Endothelial cell of umbilical vein (primary cell): ENCODE data around the gene ABR. TPM values are rescaled to one million over a fixed set of nuclear protein-coding genes. Genes with fewer than 3 reads are reported as not detected.

ENCODE experiments used
- BruUV-seq: library from RNA; stranded (reverse); fragments of 400-500 nt; replicated peaks from 2 replicates; lab custom pipeline; 2021; lab: Mats Ljungman, UMichigan
- CTCF ChIA-PET: fragments of 300-600, 350-600 bp; sonication (Branson Sonifier 250); formaldehyde crosslinking; loops from one replicate; lab custom pipeline; 2021; ENCODE audit warnings: antibody characterized with exemption, inconsistent platforms; lab: Charles Lee
- POLR2A ChIA-PET: fragments of 300-600, 350-600 bp; sonication (Branson Sonifier 250); formaldehyde crosslinking; loops from one replicate; lab custom pipeline; 2021; ENCODE audit warnings: antibody characterized with exemption, inconsistent platforms; lab: Charles Lee
- DNase-seq: peaks from one replicate; pipeline ENCODE4 v3.0.0-alpha.2; 2011; ENCODE audit warnings: low read depth, low spot score
- FAIRE-seq: peaks from 2 replicates; lab custom pipeline; 2011; peaks lifted over from hg19 to GRCh38; lab: Jason Lieb, UNC
- H2AFZ ChIP-seq: 2 replicates; pipeline ENCODE4 v1.6.0; 2012; ENCODE audit warnings: low read depth, low read length, control low read depth, inconsistent platforms
- H3K27ac ChIP-seq: 2 replicates; pipeline ENCODE4 v1.5.1; 2011; ENCODE audit warnings: low read depth, mild to moderate bottlenecking, control low read depth, low read length, moderate library complexity; ENCODE audit not compliant: insufficient read depth
- H3K27me3 ChIP-seq, 2 experiments: 2 replicates each; pipeline versions ENCODE4 v1.6.0 to v1.6.1; 2011; ENCODE audit warnings: low read length in 2 of 2, mixed read lengths in 1 of 2; ENCODE audit not compliant: control insufficient read depth in 2 of 2, insufficient read depth in 2 of 2
- H3K36me3 ChIP-seq, 2 experiments: 2 replicates in 1 of 2; 3 replicates in 1 of 2; pipeline ENCODE4 v1.5.1; 2011; ENCODE audit warnings: low read length in 2 of 2, mild to moderate bottlenecking in 1 of 2, moderate library complexity in 1 of 2; ENCODE audit not compliant: control insufficient read depth in 2 of 2, insufficient read depth in 2 of 2; ENCODE audit errors: extremely low read depth in 1 of 2
- H3K4me1 ChIP-seq: 3 replicates; pipeline ENCODE4 v1.5.1; 2011; ENCODE audit warnings: mild to moderate bottlenecking, low read length; ENCODE audit not compliant: control insufficient read depth, insufficient read depth; ENCODE audit errors: extremely low read depth
- H3K4me2 ChIP-seq: 2 replicates; pipeline ENCODE4 v1.6.1; 2011; ENCODE audit warnings: low read length, control low read depth, mixed read lengths; ENCODE audit not compliant: insufficient read depth
- H3K4me3 ChIP-seq, 3 experiments: fragments of 200-600 bp in 1 of 3; sonication (generic), shearing (Covaris generic) in 1 of 3; replicated peaks in 1 of 3; 2 replicates each; pipeline ENCODE4 v1.5.1; 2011 to 2016; ENCODE audit warnings: control low read depth in 3 of 3, low read length in 3 of 3, mild to moderate bottlenecking in 2 of 3, inconsistent platforms in 1 of 3, low read depth in 1 of 3, moderate library complexity in 1 of 3; ENCODE audit not compliant: insufficient read depth in 1 of 3
- H3K79me2 ChIP-seq: 2 replicates; pipeline ENCODE4 v1.6.0; 2012; ENCODE audit warnings: low read length, inconsistent platforms; ENCODE audit not compliant: control insufficient read depth, insufficient read depth
- H3K9ac ChIP-seq: replicated peaks from 2 replicates; pipeline ENCODE3; 2011; ENCODE audit warnings: low read length, control low read depth; ENCODE audit not compliant: insufficient read depth; ENCODE audit errors: extremely low read depth
- H3K9me1 ChIP-seq: replicated peaks from 3 replicates; pipeline ENCODE4 v1.6.0; 2011; ENCODE audit warnings: mild to moderate bottlenecking, low read length; ENCODE audit not compliant: control insufficient read depth, insufficient read depth; ENCODE audit errors: extremely low read depth
- H3K9me3 ChIP-seq: replicated peaks from 2 replicates; pipeline ENCODE4 v1.5.1; 2012; ENCODE audit warnings: low read length, inconsistent platforms; ENCODE audit not compliant: control insufficient read depth, insufficient read depth
- H4K20me1 ChIP-seq: replicated peaks from 2 replicates; pipeline ENCODE3; 2011; ENCODE audit warnings: mild to moderate bottlenecking, low read length; ENCODE audit not compliant: control insufficient read depth, insufficient read depth; ENCODE audit errors: extremely low read depth
- CTCF ChIP-seq, 2 donors: IDR thresholded peaks; 1 replicate in 1 of 2; 2 replicates in 1 of 2; pipeline ENCODE4 v1.5.1; 2011; ENCODE audit warnings: low read length in 2 of 2, mild to moderate bottlenecking in 2 of 2, moderate library complexity in 2 of 2, control low read depth in 1 of 2, inconsistent platforms in 1 of 2, low read depth in 1 of 2; ENCODE audit not compliant: insufficient read depth in 1 of 2; ENCODE audit errors: extremely low read depth in 1 of 2
- EZH2 ChIP-seq: IDR thresholded peaks from 2 replicates; pipeline ENCODE4 v1.6.1; 2012; ENCODE audit warnings: borderline replicate concordance, low read depth, mild to moderate bottlenecking, moderate library complexity, low read length, inconsistent platforms; ENCODE audit not compliant: severe bottlenecking
- FOS ChIP-seq: IDR thresholded peaks from 2 replicates; pipeline ENCODE4 v1.6.1; 2011; ENCODE audit warnings: mild to moderate bottlenecking, low read length, moderate library complexity, borderline replicate concordance; ENCODE audit not compliant: insufficient read depth
- GATA2 ChIP-seq: IDR thresholded peaks from 2 replicates; pipeline ENCODE4 v1.7.0; 2011; ENCODE audit warnings: low read depth, mild to moderate bottlenecking, moderate library complexity, mixed read lengths, low read length; ENCODE audit not compliant: insufficient read length, insufficient read depth
- JUN ChIP-seq: IDR thresholded peaks from 2 replicates; pipeline ENCODE4 v1.6.1; 2011; ENCODE audit warnings: borderline replicate concordance, low read depth; ENCODE audit not compliant: insufficient read length, insufficient read depth
- MAX ChIP-seq: IDR thresholded peaks from 2 replicates; pipeline ENCODE4 v1.6.1; 2011; ENCODE audit not compliant: insufficient read depth, insufficient read length
- MYC ChIP-seq: IDR thresholded peaks from one replicate; pipeline ENCODE4 v1.6.1; 2011; ENCODE audit warnings: mild to moderate bottlenecking, low read depth, low read length
- POLR2A ChIP-seq: IDR thresholded peaks from 2 replicates; pipeline ENCODE4 v1.6.1; 2012; ENCODE audit warnings: low read depth, mild to moderate bottlenecking, control low read depth, low read length
- POLR2AphosphoS5 ChIP-seq: IDR thresholded peaks from 2 replicates; pipeline ENCODE4 v1.6.1; 2012; ENCODE audit warnings: low read depth, mild to moderate bottlenecking, control low read depth, low read length, moderate library complexity; ENCODE audit not compliant: insufficient read depth
- dilution Hi-C: fragments of 300-500 bp; cut with MboI; formaldehyde crosslinking; loops from one replicate; pipeline ENCODE4 v1.15.0; 2019; ENCODE audit warnings: low sequenced_read_pairs; ENCODE audit not compliant: extremely low pct_ligation_motif_present
- intact Hi-C: fragments of 100-400 bp; cut with micrococcal nuclease; formaldehyde crosslinking; loops from one replicate; pipeline ENCODE4 v1.10.0; 2022
- polyA plus RNA-seq, 4 experiments: library from polyadenylated mRNA; depleted of rRNA in 3 of 4; stranded (reverse) in 3 of 4; unstranded in 1 of 4; fragments of >200 nt; gene quantifications; 2 replicates each; pipeline versions ENCODE4 v1.2.1 to v1.2.3, GENCODE V29; 2011 to 2012; ENCODE audit warnings: missing spikeins in 1 of 4
- total RNA-seq: library from RNA; stranded (reverse); gene quantifications from 2 replicates; pipeline ENCODE4 v1.2.3, GENCODE V29; 2021

ABR gene
- total and polyA plus RNA-seq, 2 donors (not counting 3 experiments of a cell fraction or from before 2014, with no cell fraction given) = 83.5 to 96.8 TPM

GRCh38 chr17:1206026-1206777, 26.4 kb upstream of the ABR start:
- H3K4me1 ChIP-seq = peaks cover 4% of the 10 kb centered on the region
- no peaks in the 10 kb centered on the region for H3K9me1 ChIP-seq
- no TSS peak for BruUV-seq
- no peaks in the 10 kb centered on the region for H3K79me2 ChIP-seq
- H3K9ac ChIP-seq = no peak overlapping the region
- dilution Hi-C loops (no loop called here), intact Hi-C loops (no loop called here)
- TF ChIP-seq POLR2A (no peak), CTCF (IDR thresholded peaks at IDR 0.05; ENCODE audit: extremely low read depth in 1 of 2, insufficient read depth in 1 of 2, low read depth in 1 of 2, low read length in 2 of 2) (no peak), MAX (no peak), FOS (no peak), GATA2 (no peak), EZH2 (no peak), POLR2AphosphoS5 (no peak), MYC (no peak), JUN (no peak)
- H3K4me2 ChIP-seq = no peak overlapping the region
- no peak overlapping the region for H2AFZ ChIP-seq
- H3K27ac ChIP-seq = no peak overlapping the region
- H3K9me3 ChIP-seq = no peaks in the 10 kb centered on the region
- H3K36me3 ChIP-seq = no peaks in the 10 kb centered on the region
- no peaks in the 10 kb centered on the region for H4K20me1 ChIP-seq
- peaks cover 6 to 11% of the 10 kb centered on the region in 2 experiments for H3K27me3 ChIP-seq
- POLR2A ChIA-PET = interaction anchor here (0.5 to 0.9 kb wide), 2 partner anchors 35 to 48 kb away, joined by 3 read pairs; no protein-coding TSS in a partner anchor
- no peak overlapping the region for H3K4me3 ChIP-seq
- DNase-seq = no peak
- no peak for FAIRE-seq
- CTCF ChIA-PET = interaction anchor here (1.2 to 3.4 kb wide), 5 partner anchors 12 to 148 kb away, joined by 3 to 12 read pairs (median 4); no protein-coding TSS in a partner anchor
